ENCODE data around the gene GMPPA. TPM values are rescaled to one million over a fixed set of nuclear protein-coding genes. Genes with fewer than 3 reads are reported as not detected.

The GMPPA gene
- total and polyA plus RNA-seq, 10 donors = 21.2 to 45.5 (median 29.8) TPM

DNA sequence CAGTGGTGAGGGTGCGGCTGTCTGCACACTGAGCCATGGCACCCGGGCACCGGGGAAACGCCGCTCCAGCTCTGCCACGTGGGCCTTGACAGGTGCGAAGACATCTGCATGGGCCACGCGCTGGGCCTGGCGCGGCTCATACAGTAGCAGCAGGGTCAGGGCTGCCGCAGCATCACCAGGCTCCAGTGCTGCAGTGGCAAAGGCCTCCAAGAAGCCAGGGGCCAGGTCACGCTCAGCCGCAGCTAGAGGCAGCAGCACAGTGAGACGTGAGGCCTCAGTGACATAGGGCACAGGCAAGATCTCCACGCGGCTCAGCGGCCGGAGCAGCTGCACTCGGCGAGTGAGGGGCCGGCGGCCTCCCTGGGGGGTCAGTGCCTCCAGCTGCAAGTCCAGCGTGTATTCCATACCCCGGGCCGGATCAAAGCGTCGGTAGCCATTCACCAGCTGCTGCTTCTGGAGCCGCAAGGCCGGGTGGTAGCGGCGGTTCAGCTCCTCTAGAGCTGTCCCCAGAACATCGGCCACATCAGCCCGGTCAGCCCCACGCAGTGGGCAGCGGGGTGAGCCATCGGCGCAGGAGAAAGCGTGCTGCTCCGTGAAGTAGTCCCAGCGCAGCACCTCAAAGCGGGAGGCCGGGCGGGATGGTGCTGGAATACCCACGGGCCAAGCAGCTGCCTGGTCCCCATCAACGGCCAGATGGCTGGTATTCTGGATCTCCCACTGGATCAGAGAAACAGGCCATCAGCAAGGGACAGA is 41.4 kb downstream of the GMPPA start:
- H3K27ac ChIP-seq = no peak overlapping the region
- H3K4me1 ChIP-seq = peaks cover 19 to 40% (median 35%) of the 10 kb centered on the region in 6 donors
- no peak for DNase-seq
- no peak overlapping the region for H3K4me3 ChIP-seq
- H3K9me3 ChIP-seq = no peaks in the 10 kb centered on the region
- peaks cover 0 to 20% (median 6%) of the 10 kb centered on the region in 6 donors for H3K36me3 ChIP-seq
- peaks cover 0 to 96% (median 7%) of the 10 kb centered on the region in 7 donors for H3K27me3 ChIP-seq (replicated peaks in 1 of 7)
- 90 to 96% (median 95%) methylated on average over 9 to 46 of the region's 46 CpGs for WGBS, 5 donors
- no peak for TF ChIP-seq CTCF (IDR thresholded peaks at IDR 0.05 in 8 of 11, conservative IDR thresholded peaks at IDR 0.05 in 3 of 11)
- TF ChIP-seq POLR2A (IDR thresholded peaks at IDR 0.05) = no peak
- TF ChIP-seq POLR2AphosphoS5 (IDR thresholded peaks at IDR 0.05) = no peak
- intact Hi-C loops (cut with DNase I; ENCODE audit: low total_unique reads) = loop anchor here (5.0 to 10.0 kb wide), 2 partner anchors 65 to 102 kb away; no protein-coding TSS in a partner anchor

GRCh38 chr2:219540784-219541504 is 42.3 kb downstream of the GMPPA start:
- H3K36me3 ChIP-seq = peaks cover 0 to 20% (median 6%) of the 10 kb centered on the region in 6 donors
- H3K9me3 ChIP-seq = no peaks in the 10 kb centered on the region
- H3K27me3 ChIP-seq (replicated peaks in 1 of 7) = peaks cover 0 to 100% (median 7%) of the 10 kb centered on the region in 7 donors
- peaks cover 19 to 40% (median 35%) of the 10 kb centered on the region in 6 donors for H3K4me1 ChIP-seq
- intact Hi-C loops (cut with DNase I; ENCODE audit: low total_unique reads) = loop anchor here (5.0 kb wide), 1 partner anchor 101 kb away; no protein-coding TSS in a partner anchor
- peak overlapping the region in 1 of 8 donors; percentile 75 for H3K4me3 ChIP-seq
- no peak overlapping the region for H3K27ac ChIP-seq
- DNase-seq = no peak
- 85 to 93% (median 87%) methylated on average over 8 to 12 of the region's 12 CpGs for WGBS, 5 donors
- TF ChIP-seq CTCF (IDR thresholded peaks at IDR 0.05 in 8 of 11, conservative IDR thresholded peaks at IDR 0.05 in 3 of 11) (no peak), POLR2AphosphoS5 (IDR thresholded peaks at IDR 0.05) (no peak), POLR2A (IDR thresholded peaks at IDR 0.05) (no peak)

DNA sequence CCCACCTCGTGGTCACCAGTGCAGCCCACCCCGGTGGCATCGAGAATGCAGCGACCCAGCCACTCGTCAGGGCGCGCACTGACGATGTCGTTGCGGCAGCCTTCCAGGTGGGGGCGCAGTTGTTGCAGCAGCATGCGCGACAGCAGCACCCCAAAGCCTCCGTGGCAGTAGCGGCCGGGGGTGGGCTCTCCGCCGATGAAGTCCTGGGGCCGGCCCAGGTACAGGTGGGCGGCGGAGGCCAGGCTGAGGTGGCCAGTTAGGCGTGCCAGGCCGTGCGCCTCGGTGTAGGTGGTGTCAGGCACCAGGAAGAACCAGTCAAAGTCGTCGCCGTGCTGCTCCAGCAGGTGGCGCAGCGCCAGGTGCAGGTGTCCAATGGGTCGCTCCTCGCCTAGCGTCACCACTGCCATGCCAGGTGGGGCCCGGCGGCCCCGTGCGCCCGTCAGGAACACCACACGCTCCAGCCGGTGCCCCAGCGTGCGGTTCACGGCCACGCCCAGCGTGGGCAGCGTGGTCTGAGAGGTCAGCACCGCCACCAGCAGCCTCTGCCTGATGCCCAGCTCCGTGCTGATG is 43.0 kb downstream of the GMPPA start:
- WGBS, 5 donors = 1 to 6% (median 4%) methylated on average over 26 to 48 of the region's 48 CpGs
- DNase-seq = peak; percentile 95
- H3K4me1 ChIP-seq = peaks cover 19 to 40% (median 35%) of the 10 kb centered on the region in 6 donors
- intact Hi-C loops (cut with DNase I; ENCODE audit: low total_unique reads) = loop anchor here (5.0 kb wide), 1 partner anchor 101 kb away; no protein-coding TSS in a partner anchor
- no peaks in the 10 kb centered on the region for H3K9me3 ChIP-seq
- H3K4me3 ChIP-seq = peak overlapping the region; percentile 15 to 83 (median 36)
- TF ChIP-seq POLR2AphosphoS5 (IDR thresholded peaks at IDR 0.05) (peak in 2 of 3 donors; percentile 53 to 66), POLR2A (IDR thresholded peaks at IDR 0.05) (no peak), CTCF (IDR thresholded peaks at IDR 0.05 in 8 of 11, conservative IDR thresholded peaks at IDR 0.05 in 3 of 11) (peak; percentile 80 to 98 (median 94))
- H3K36me3 ChIP-seq = peaks cover 0 to 20% (median 6%) of the 10 kb centered on the region in 6 donors
- peaks cover 0 to 100% (median 7%) of the 10 kb centered on the region in 7 donors for H3K27me3 ChIP-seq (replicated peaks in 1 of 7)
- H3K27ac ChIP-seq = peak overlapping the region in 1 of 8 donors; percentile 5

Data from spleen (tissue), 11 donors.